Endothelial cell of hepatic sinusoid (primary cell): ENCODE data around the gene AGAP1.
"Not testable (repeated sequence)": the region's sequence is repeated elsewhere in the genome, so short reads cannot be mapped to it uniquely, and the experiment has no call there.

Experiments used
- in situ Hi-C: cut with HindIII; loops from 2 replicates; pipeline ENCODE4 v1.10.0; 2017; ENCODE audit warnings: low sequenced_read_pairs

The AGAP1 gene

DNA sequence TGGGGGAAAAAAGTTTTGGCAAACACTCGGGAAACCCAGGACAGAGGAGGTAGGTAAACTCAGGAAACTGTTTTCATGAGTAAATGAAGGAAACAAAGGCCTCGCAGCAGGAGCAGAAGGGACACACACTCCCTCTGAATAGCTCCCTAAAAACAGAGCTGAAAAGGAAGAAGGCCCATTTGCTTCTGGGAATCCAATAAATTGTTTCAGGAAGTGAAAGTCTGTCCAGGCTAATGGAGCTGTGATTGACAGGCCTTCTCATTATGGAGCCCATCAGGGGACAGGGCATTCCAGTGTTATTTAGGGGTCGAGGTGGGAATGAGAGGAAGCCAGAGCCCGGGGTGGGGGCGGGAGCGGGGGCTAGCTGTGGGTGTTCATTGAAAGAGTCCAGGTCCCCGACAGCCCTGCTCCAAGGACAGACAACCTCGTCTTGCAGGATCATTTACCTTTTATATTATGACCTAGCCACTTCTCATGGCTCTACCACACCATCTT, 593.2 kb downstream of the AGAP1 start:
- in situ Hi-C loops, result no loop called here

DNA sequence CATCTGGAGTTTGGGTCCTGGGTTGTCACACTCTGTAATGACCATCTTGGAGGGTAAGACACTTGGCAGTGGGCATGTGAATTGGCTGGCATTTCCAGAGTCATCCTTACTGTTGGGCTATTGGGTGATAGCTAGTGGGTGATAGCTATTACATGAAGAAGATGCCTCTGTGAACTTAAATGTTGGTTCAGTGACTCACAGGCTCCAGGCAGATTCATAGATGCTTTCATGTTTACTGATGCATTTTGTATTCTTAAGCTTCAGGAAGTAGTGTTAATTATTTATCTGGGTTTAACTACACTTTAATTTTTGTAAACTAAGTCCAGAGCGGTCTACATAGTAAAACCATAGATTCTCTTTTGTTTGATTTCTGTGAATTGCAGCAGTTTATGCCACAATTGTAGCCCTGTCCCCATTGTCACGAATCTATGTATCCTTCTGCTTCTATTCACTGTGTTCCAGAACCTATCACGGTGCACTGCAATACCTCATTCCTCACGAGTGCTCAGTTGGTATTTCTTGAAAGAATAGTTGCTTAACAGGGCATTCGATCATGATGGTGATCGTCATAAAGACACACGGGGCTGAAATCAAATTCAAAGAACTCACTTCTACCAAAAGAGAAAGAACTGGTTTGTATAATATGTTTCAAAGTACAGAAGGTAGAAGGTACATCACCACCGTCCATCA, 594.7 kb downstream of the AGAP1 start:
- in situ Hi-C loops, result no loop called here

DNA sequence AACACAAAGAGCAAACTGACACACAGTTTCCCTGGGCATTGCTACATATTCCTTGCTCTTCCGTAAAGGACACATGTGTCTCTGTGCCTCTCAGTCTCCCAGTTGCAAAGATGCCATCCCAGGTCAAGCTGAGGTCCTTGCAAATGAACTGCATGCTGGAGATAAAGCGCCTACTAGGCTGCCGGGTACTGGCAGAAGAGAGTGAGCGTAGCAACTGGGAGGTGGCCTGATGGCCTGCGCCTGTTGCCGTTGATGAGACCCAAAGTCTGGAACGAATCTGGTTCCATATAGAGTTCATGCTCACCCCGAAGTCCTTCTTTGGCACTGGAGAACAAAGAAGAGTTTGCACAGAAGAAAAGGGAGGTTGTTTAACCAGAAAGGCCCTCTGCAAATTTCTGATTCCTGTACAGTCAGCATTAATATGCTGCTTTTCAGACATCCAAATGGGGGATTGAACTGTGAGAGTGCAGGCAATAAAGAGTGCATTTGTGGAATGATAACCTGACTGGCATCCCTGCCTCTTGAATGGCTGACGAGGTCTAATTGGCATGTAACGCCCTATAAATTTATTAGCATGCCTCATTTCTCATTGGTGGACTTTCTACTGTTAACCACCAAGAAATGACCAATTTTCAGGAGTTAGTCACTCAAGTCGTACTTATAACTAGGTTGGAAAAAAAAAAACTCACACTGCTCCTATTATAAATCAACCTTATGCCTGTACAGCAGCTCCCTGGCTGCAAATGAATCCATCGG, 595.6 kb downstream of the AGAP1 start:
- in situ Hi-C loops, result no loop called here

DNA sequence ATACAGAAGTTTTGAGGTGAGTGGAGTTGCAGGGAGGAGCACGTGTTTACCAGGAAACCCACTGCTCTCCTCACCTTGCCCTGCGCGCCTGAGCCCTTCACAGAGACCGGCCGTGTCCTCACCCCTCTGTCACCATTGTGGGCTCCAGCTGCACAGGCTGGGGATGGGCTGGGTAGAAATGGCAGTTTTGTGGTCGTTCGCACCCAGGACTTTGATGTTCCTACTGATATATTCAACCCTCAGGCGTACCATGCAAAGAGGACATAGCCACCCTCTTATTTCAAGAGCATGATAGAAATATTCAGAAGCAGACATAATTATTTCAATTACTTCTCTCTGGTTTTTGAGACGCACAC, 596.2 kb downstream of the AGAP1 start:
- in situ Hi-C loops, result no loop called here

DNA sequence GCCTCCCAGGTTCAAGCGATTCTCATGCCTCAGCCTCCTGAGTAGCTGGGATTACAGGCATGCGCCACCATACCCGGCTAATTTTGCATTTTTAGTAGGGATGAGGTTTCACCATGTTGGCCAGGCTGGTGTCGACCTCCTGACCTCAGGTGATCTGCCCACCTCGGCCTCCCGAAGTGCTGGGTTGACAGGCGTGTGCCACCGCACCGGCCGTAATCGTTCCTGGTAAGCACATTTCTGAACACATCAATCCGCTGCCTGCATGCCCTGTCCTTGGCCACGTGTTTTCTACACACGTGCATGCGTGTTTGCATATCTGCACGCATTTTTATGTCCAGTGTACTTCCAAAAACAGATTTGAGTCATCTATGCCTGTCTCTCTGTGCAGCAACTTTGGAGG, 597.0 kb downstream of the AGAP1 start:
- in situ Hi-C loops, result not testable (repeated sequence)

DNA sequence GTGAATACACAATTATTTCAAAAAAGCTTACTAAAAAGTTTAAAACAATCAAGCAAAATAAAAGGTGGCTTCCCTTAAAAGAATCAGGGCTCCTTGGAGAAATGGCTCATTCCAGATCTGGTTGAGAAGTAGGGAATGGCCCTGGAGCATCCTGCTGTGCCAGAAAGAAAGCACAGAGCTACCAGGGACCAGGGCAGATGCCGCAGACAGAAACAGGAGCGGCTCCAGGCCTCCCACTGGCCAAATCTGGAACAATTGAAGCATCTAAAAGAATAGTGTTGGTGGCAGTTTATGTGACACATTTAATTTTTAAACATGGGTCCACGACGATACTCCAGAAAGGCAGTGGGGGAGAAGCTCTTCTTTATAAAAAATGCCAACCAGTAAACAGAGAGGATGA, 598.9 kb downstream of the AGAP1 start:
- in situ Hi-C loops, result no loop called here

DNA sequence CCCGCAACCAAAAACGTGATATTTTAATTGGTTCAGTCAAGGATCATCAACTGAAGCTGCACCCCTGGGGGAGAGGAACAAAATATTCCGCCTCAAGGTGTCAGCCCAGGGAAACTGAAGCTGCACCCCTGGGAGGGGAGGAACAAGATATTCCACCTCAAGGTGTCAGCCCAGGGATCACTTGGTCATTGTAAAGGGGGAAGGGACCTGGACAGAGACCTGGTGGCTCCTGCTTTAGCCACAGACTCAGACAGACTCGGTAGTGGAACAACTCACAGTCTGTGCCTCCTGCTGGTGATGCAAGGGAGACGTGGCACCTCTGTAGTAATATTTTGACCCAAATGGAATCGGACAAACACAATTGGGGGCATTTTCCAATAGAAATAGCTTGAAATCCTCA, 599.3 kb downstream of the AGAP1 start:
- in situ Hi-C loops, result no loop called here

DNA sequence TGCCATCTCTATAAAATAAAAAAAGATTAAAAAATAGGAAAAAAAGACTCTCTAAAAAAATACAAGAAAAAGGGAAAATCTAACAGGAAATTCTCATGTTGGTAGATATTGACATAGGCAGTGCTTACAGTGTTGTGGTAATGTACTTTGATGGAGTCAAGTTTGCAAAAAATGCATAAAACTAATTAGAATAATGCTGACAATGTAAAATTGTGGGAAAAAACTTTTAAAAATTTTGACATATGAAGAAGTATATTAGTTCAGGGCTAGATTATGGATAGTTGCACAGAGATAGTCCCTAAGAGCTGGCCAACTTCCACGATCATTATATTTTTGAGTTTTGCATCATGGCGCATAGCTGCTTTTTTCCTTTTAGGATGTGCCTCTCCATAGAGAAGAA, 601.7 kb downstream of the AGAP1 start:
- in situ Hi-C loops, result no loop called here

DNA sequence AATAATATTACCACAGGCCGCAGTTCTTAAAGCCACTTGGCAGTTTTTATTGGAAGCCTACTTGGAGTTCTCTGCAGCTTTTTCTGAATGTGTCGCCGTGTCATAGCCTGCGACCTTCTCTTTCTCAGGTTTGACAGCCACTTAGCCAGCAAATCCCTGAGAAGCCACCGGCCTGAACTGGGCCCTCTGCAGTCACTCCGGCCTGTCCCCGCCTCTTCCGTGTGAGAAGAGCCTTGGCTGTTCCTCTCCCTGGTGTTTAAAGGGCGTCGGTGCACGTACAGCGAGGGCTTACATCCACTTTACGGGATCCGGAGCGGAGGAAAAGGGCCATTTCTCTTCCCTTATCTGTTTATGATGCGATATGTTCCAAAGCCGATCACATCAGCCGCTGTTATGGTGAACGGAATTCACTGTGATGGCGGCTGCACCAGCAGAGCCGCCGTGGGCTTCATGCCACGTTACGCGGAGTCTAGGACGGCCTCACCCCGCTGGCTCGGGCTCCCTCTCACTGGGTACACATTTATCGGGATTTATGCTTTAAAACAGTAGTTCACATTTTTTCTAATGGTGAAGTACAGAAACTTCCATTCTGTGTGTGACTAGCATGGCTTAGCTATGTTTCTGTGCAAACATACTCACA, 607.6 kb downstream of the AGAP1 start:
- in situ Hi-C loops, result no loop called here

DNA sequence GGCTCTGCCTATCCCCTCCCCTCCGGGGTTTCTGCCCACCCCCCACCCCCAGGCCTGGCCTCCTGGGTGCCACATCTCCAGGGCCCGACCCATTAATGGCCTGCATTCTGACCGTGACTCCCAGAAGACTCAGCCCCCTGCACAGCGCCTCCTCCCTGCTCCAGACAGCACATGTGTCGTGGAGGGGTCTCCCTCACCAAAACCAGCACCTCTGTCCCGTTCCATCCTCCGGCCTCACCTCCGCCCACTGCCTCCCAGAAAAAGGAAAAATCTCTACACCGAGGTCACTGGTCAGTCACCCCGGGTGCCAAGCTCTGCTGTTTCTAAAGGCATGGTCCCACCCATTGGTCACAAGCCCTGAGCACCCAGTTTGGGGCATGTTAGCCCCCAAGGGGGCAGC, 609.1 kb downstream of the AGAP1 start:
- in situ Hi-C loops, result no loop called here

DNA sequence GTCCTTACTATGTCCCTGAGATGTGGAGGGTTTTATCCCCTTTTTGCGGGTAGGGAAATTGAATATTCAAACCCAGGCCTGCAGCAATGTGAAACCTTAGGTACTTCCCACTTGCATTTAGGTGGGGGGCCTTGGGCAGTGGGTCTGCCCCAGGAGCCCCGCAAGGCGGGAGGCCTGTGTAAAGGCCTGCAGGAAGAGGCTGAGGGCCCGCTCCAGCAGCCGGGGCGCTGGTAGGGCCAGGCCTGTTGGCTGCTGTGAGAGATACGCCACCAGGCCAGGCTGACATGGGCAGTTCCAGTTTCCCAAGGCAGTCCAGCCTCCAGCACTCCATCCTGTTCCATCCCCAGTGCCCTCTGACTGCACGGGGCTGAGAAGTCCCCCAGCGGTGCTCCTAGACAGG, 610.1 kb downstream of the AGAP1 start:
- in situ Hi-C loops, result no loop called here

DNA sequence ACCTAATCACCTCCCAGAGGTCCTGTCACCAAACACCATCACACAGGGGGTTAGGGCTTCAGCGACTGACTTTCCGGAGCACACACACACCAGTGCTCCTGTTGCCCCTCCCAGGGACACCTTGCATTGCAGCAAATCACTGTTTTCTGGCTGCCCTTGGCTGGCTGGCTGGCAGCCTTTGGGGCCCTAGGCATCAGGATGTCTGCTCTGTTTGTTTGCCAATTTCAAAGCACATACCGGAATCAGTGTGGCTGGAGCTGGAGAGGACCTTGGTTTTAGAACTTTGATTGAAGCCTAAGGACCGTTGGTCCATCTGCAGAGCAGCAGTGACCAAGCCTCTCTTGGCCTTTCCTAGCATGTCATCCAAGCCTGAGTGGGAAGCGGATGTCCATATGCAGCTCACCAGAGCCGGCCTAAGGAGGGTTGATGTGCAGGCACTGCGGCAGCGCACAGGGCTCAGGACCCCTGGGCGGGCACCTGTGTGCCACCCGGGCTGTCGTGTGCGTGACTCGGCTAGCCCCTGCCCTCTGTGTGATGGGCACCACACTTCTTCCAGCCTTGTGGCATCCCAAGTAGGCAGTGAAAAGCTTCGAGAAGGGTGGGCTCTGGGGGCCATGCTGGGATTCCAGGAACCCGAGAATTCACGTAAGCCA, 612.2 kb downstream of the AGAP1 start:
- in situ Hi-C loops, result loop anchor here (5.0 kb wide), 1 partner anchor 71 kb away; no protein-coding TSS in a partner anchor

DNA sequence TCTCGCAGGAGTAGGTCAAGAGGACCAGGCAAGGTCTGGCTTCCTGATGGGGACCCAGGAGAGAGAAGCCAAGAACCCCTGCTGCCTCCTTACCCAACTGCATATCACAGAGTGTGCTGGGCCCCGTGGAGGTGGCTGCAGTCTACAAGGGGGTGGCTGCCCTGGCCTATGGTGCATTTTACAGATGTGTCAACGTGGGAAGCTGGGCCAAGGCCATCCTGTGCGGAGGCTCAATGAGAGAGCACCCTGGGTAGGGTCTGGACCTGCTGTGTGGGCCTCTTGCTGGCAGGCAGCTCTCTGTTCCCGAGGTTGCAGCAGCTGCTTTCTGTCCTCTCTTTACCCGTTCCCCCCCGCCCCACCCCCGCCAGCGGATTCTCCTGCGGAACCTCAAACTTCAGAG, 612.9 kb downstream of the AGAP1 start:
- in situ Hi-C loops, result loop anchor here (5.0 kb wide), 1 partner anchor 71 kb away; no protein-coding TSS in a partner anchor

DNA sequence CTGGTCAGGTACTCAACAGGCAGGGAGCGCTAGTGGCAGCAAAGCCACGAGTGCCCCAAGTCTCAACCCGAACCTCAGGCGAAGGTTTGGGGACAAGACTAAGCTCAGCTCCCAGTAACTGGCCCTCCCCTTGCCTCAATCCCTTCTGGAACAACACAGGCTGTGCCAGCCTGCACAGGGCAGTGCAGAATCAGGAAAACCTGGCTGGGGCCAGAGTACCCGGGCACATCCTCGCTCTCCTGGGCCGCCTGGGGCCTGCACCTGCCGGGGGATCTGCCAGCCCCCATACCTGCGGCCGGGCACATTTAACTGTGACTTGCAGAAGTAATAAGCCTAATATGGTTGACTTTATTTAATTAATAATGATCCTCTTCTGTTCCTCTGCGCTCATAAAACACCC, 613.7 kb downstream of the AGAP1 start:
- in situ Hi-C loops, result loop anchor here (5.0 kb wide), 1 partner anchor 70 kb away; no protein-coding TSS in a partner anchor

DNA sequence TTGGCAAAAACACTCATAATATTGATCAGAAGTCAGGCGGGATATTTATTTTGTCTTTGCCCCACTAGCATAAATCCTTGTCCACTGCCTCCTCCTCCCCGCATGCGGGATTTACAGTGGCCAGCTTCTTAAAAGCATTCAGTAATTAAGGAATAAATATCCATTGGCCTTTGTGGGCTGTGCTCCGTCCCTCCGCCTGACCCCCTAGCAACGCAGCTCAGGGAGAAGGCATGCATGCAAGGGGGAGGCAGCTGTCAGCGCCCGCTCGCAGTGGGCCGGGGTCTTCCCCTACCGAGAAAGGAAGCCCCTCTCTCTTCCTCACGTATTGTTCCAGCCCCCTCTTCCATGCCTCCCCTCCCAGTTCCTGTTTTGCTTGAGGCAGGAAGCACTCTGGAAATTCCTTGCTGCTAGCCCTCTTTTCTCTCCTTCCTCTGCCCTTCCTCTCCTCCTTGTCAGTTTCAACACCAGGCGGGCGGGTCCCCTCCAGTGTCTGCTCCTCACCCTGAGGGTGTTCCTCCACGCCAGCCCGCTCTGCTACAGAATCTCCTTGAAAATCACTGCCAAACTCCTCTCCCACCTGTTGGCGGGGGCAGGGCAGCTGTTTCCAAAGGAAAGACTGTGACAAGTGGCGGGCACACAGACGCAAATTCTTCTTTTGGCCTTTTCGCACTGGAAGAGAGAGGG, 614.2 kb downstream of the AGAP1 start:
- in situ Hi-C loops, result loop anchor here (5.0 kb wide), 1 partner anchor 69 kb away; no protein-coding TSS in a partner anchor

DNA sequence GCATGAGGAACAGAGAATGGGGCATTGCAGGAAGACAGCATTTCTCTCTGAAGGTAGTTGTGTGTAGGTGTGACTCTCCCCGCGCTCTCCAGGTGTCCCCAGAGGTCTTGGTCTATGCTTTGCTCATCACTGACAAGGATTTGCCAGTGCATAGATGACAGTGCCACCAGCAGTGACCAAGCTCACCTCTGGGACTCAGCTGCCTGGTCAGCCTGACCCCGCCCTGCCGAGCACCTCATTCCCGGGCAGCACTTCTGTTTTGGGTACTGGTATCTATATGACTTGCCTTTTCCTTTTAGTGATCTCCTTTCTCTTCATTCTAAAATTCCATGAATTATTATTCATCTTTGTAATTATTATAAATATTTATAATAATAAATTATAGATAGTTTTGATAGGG, 615.2 kb downstream of the AGAP1 start:
- in situ Hi-C loops, result loop anchor here (5.0 kb wide), 1 partner anchor 68 kb away; no protein-coding TSS in a partner anchor

DNA sequence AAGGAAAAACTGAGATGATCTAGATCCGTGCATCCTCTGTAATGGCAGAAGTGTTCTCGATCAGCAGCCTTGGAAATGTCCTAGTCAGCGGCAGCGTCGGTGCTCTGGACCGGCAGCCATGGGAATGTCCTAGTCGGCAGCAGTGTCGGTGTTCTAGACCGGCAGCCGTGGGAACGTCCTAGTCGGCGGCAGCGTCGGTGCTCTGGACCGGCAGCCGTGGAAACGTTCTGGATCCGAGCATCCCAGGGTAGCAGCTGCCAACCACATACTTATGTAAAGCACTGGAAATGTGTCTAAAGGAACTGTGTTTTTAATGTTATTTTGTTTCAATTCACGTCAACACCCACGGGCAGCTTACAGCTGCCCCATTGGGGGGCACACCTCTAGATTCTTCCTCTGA, 615.6 kb downstream of the AGAP1 start:
- in situ Hi-C loops, result loop anchor here (5.0 kb wide), 1 partner anchor 68 kb away; no protein-coding TSS in a partner anchor

DNA sequence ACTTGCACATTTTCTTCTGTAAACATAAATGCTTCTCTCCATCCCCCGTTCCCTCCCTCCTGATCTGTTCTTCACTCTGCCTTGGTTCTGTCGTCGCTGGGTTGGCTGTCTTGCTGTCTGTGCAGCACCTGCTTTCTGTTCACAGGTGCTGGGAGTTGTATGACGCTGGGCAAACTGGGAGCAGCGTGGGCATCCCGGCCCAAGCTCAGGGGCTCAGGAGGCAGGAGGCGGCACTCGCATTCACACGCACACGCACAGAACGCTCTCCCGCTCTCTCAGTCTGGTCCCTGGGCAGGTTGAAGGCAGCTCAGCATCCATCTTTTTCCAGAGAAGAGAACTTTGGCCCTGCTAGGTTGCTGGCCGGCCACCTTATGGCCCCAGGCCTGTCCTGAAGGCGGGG, 618.6 kb downstream of the AGAP1 start:
- in situ Hi-C loops, result no loop called here

DNA sequence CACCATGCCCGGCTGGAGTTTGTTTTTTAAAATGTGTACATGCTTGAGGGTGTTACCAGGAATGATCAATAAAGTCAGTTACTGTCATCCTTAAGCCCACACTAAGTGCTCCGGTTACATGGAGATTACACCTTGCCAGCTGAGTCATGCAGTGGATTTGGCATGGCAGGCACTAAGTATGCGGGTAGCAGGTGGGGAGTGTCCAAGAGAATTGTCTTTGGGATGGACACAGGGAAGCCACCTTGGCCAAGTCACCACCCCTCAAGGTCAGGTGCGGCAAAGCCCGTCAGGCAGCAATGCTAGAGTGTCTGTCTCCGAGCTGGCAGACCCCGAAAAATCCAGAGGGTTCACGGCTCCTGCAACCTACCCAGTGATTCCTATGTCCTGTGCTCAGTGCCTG, 619.6 kb downstream of the AGAP1 start:
- in situ Hi-C loops, result no loop called here

DNA sequence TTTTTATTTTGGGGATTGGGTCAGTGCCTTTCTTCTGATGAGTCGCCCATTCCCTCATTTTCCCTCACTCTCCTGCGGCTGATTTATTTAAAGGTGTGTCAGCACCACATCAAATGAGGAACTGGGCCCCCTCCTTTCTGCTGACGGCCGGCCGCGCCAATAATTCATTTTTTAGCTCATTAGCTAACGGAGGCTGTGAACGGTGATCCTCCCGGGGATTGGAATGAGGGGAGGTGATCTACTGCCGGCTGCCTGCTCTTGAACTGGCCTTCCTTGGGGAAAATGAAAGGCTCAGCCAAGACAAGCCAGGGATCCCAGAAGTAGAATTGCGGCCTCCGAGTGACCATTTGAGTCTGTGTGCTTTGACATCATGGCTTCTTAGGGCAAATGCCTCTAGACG, 620.1 kb downstream of the AGAP1 start:
- in situ Hi-C loops, result no loop called here

DNA sequence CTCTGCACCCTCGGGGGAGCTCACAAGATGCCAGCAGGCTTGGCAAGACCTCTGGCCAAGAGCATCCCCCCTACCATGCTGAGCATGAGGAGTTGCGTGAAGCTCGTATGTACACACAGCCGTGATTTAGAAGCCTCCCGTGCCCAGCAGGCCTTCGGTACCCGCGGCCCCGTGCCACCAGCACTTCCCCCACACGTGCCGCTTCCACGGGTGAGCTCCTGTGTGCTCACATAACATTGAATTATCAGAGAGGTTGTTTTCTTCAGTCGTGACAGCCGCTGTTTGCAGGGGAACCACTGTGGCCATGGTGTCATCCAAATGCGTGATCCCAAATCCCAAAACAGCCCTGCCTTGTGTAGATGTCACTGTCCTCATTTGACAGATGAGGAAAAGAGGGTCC, 621.1 kb downstream of the AGAP1 start:
- in situ Hi-C loops, result no loop called here
